GM12801 (cell line): ENCODE results near the gene THAP5.

Experiments used
- TF ChIP-seq, protein P1 (sequence below): IDR thresholded peaks from one replicate; pipeline ENCODE4 v1.5.1; 2011; ENCODE audit warnings: control low read depth; ENCODE audit not compliant: insufficient read length; ENCODE audit errors: extremely low read depth

Gene THAP5

DNA sequence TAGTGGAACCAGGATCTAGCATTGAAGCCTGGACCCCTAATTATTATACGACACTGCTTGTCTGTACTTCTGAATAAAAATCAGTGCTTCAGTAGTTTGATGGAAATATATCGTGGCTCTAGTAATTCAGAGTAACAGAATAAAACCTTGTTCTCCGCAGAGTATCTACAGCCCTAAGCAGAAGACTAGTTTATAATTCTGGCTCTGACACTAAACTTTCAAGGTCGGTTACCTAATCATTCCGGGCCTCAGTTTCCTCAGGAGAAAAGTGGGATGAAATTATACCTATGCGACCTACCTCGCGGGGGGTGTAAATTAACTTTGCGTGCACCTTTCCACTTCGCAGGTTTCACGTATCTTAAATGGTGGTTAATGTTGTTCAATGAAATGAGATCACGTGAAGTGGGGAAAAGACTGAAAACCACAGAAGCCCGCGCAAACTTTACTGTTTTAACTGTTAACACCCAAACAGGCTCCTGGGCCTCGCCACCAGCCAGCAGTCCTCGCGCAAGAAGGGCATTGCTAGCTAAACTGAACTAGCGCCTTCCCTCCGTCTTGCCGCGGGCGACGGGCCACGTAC lies 615 bp downstream of the THAP5 start:
- TF ChIP-seq, protein P1, sequence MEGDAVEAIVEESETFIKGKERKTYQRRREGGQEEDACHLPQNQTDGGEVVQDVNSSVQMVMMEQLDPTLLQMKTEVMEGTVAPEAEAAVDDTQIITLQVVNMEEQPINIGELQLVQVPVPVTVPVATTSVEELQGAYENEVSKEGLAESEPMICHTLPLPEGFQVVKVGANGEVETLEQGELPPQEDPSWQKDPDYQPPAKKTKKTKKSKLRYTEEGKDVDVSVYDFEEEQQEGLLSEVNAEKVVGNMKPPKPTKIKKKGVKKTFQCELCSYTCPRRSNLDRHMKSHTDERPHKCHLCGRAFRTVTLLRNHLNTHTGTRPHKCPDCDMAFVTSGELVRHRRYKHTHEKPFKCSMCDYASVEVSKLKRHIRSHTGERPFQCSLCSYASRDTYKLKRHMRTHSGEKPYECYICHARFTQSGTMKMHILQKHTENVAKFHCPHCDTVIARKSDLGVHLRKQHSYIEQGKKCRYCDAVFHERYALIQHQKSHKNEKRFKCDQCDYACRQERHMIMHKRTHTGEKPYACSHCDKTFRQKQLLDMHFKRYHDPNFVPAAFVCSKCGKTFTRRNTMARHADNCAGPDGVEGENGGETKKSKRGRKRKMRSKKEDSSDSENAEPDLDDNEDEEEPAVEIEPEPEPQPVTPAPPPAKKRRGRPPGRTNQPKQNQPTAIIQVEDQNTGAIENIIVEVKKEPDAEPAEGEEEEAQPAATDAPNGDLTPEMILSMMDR = no peak

DNA sequence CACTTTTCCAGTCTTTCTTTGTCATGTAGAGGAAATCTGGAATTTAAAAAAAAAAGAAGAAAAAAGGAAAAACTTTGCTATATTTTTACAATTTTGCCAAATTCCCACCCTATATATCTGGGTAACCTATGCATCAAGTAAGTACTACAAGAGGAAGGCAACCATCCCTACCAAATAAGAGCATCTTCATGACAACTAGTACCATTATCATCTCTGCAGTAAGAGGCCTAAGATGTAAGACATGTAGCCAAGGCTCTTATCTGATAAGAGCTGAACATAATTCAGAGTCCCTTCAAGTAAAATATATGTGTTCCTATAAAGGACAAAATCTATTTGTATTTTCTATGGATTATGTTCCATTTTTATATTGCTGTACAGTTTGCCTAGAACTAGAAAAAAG lies 3.5 kb downstream of the THAP5 start:
- TF ChIP-seq, protein P1 = no peak

DNA sequence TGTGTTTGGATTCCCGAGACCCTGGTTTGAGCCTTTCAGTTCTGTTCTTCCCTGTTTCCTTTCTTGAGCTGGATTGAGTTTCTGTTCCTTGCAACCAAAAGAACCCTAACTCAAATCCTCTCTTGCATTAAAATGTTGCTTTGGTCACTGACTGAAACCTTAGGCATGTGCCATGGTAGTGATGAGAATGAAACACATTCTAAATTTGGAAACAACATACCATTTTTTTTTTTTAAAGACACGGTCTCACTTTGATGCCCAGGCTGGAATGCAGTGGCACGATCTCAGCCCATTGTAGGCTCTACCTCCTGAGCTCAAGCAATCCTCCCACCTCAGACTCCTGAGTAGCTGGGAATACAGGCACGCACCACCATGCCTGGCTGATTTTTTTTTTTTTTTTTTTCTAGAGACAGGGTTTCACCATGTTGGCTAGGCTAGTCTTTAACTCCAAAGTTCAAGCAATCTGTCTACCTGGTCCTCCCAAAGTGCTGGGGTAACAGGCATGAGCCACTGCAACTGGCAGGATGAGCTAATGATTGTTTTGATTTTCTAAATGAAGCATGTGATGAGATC lies 8.4 kb downstream of the THAP5 start:
- TF ChIP-seq, protein P1 = no peak

DNA sequence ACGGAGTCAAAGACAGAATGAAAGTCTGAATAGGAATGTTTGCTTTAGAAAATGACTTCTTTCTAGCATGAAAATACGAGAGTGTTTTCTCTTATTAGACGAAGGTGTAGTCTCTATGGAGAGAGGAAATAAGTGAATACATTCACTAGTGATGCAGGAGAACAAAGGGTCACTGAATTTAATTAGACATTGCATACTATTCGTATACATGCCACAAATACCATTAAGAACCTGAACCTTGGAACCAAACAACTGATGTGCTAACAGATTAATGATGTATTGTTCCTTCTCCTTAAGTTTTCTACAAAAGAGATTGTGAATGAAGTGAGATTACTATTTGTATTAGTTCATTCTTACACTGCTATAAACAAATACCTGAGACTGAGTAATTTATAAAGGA lies 10.3 kb downstream of the THAP5 start:
- TF ChIP-seq, protein P1 = no peak

DNA sequence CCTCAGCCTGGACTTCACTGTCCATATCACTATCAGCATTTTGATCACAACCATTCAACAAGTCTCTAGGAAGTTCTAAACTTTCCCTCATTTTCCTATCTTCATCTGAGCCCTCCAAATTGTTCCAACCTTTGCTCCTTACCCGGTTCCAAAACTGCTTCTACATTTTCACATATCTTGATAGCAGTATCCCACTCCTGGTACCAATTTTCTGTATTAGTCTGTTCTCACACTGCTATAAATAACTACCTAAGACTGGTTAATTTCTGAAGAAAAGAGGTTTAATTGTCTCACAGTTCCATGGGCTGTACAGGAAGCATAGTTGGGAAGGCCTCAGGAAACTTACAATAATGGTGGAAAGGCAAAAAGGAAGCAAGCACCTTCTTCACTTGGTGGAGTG lies 11.9 kb downstream of the THAP5 start:
- TF ChIP-seq, protein P1 = no peak

DNA sequence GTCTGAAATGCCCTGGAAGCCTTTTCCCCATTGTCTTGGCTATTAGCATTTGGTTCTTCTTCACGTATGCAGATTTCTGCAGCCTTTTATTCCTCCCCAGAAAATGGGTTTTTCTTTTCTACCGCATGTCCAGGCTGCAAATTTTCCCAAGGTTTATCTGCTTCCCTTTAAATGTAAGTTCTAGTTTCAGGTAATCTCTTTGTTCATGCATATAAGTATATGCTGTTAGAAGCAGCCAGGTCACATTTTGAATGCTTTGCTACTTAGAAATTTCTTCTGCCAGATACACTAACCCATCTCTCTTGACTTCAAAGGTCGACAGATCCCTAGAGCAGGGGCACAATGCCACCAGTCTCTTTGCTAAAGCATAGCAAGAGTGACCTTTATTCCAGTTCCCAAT lies 12.3 kb downstream of the THAP5 start:
- TF ChIP-seq, protein P1 = no peak

DNA sequence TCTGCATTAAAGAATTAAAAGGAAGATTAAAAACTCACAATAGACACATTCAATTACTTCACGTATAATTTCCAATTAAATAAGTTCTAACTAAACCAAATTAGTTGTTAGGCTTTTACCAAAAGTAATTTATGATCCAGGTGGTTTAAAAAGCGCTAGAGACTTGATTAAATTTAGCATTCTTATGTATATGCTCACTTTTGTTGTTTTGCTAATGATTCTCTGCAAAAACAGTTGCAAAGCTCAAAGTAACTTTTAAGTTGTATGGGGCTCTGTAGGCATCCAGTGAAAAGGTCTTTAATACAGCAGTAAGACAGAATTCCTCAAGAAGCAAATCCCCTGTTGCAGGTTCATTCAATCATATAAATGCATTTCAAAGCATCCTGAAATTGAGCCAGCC lies 28.0 kb downstream of the THAP5 start:
- TF ChIP-seq, protein P1 = no peak

DNA sequence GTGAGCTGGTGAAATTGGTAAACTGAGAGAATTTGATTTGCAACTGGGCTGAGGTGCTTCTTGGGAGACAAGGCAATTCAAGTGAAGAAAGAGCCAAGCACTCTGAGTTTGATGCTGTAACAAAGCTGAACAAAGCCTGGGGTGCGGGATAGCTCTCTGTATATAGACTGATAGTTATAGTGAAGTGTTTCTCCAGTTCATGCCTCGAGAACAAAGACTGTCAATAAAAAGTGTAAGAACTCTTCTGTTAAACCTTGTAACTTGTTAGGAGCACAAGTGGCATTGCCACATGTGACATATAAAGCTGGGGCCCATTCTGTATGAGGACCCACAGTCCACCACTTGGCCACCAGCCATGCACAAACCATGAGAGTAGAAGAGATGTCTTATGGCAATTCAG lies 32.3 kb downstream of the THAP5 start:
- TF ChIP-seq, protein P1 = no peak
